K562 (cell line): ENCODE data around the gene SLC9A1. TPM values are rescaled to one million over a fixed set of nuclear protein-coding genes. Genes with fewer than 3 reads are reported as not detected.

Experiments used
- ADNP ChIP-seq: fragments of 200-800 bp; sonication (Bioruptor generic); IDR thresholded peaks from 2 replicates; pipeline ENCODE4 v1.6.1; 2016; ENCODE audit warnings: missing genetic modification characterization, missing compliant biosample characterization
- BCOR ChIP-seq: fragments of 450-650 bp; IDR thresholded peaks from 2 replicates; pipeline ENCODE4 v1.6.1; 2016
- ELF4 ChIP-seq: fragments of 450-650 bp; formaldehyde crosslinking; IDR thresholded peaks from 2 replicates; pipeline ENCODE4 v1.4.0; 2022; ENCODE audit warnings: missing genetic modification characterization
- ELK3 ChIP-seq: fragments of 450-650 bp; formaldehyde crosslinking; IDR thresholded peaks from 2 replicates; pipeline ENCODE4 v1.4.0; 2020; ENCODE audit warnings: mild to moderate bottlenecking
- MGA ChIP-seq: fragments of 450-650 bp; IDR thresholded peaks from 2 replicates; pipeline ENCODE4 v1.6.1; 2016; ENCODE audit warnings: mild to moderate bottlenecking, moderate library complexity
- MTA1 ChIP-seq: fragments of 450-650 bp; IDR thresholded peaks from 2 replicates; pipeline ENCODE4 v1.6.1; 2017; ENCODE audit warnings: borderline replicate concordance
- NCOA6 ChIP-seq: fragments of 450-650 bp; IDR thresholded peaks from 2 replicates; pipeline ENCODE4 v1.6.1; 2017; ENCODE audit warnings: mild to moderate bottlenecking
- RFX1 ChIP-seq: fragments of 450-650 bp; IDR thresholded peaks from 2 replicates; pipeline ENCODE4 v1.6.1; 2016; ENCODE audit warnings: mild to moderate bottlenecking, moderate library complexity
- SFPQ ChIP-seq: fragments of 200-400 bp; formaldehyde crosslinking; IDR thresholded peaks from 2 replicates; pipeline ENCODE4 v1.6.1; 2017; ENCODE audit warnings: mild to moderate bottlenecking, low read depth, low read length, moderate library complexity
- SMAD1 ChIP-seq: fragments of 150-350 bp; IDR thresholded peaks from 2 replicates; pipeline ENCODE4 v1.6.1; 2014; ENCODE audit warnings: low read length, low read depth; ENCODE audit not compliant: partially characterized antibody
- SP2 ChIP-seq: IDR thresholded peaks from 2 replicates; pipeline ENCODE4 v1.6.1; 2011; ENCODE audit warnings: mild to moderate bottlenecking, low read depth, low read length, moderate library complexity; ENCODE audit not compliant: poor library complexity, severe bottlenecking; ENCODE audit errors: extremely low read depth
- SRSF7 ChIP-seq: fragments of 200-400 bp; formaldehyde crosslinking; optimal IDR thresholded peaks from 2 replicates; pipeline ENCODE3; 2017; ENCODE audit warnings: mild to moderate bottlenecking, low read depth, low read length
- SRSF9 ChIP-seq: fragments of 200-400 bp; formaldehyde crosslinking; IDR thresholded peaks from 2 replicates; pipeline ENCODE4 v1.6.1; 2017; ENCODE audit warnings: low read depth, low read length, borderline replicate concordance
- ZFX ChIP-seq: sonication (generic); formaldehyde crosslinking; IDR thresholded peaks from 2 replicates; pipeline ENCODE4 v1.8.0; 2022; ENCODE audit warnings: mild to moderate bottlenecking, missing genetic modification reagents, moderate library complexity
- ZNF764 ChIP-seq: fragments of 250-450 bp; sonication (Bioruptor Pico); IDR thresholded peaks from 2 replicates; pipeline ENCODE4 v1.4.0; 2020; ENCODE audit warnings: low read depth, mild to moderate bottlenecking, moderate library complexity
- polyA plus RNA-seq, 8 experiments: library from polyadenylated mRNA; depleted of rRNA in 4 of 8; stranded (reverse) in 5 of 8; unstranded in 3 of 8; fragments of >200 nt; fragmentation: Nextera tagmentation in 2 of 8; fragmentation: Illumina TruSeq in 1 of 8; extraction: Ambion mirVana in 2 of 8; extraction: Trizol in 1 of 8; gene quantifications; 2 replicates each; pipeline versions ENCODE4 v1.2.1 to v1.2.3, GENCODE V29; 2011 to 2014; ENCODE audit warnings: inconsistent platforms in 1 of 8, missing spikeins in 1 of 8
- total RNA-seq, 7 experiments: library from RNA; depleted of rRNA in 6 of 7; stranded (reverse); fragments of >200 nt in 6 of 7; fragmentation: Illumina TruSeq in 2 of 7; extraction: Trizol in 2 of 7; gene quantifications; 2 replicates each; pipeline versions ENCODE4 v1.2.1 to v1.2.3, GENCODE V29; 2011 to 2021; ENCODE audit warnings: low replicate concordance in 1 of 7

SLC9A1 gene
- total and polyA plus RNA-seq, 9 of the 15 experiments (the other 6 are each of a cell fraction or from before 2014, with no cell fraction given), result 0.59 to 14.4 (median 2.0) TPM

GRCh38 chr1:27153927-27154358 is 982 bp downstream of the SLC9A1 start (continued):
- TF ChIP-seq MGA (peak; percentile 84), BCOR (no peak), SP2 (no peak), ELF4 (CRISPR knock-in tag) (no peak), ELK3 (no peak), SRSF9 (no peak), ADNP (tag) (no peak), SFPQ (no peak), ZNF764 (CRISPR knock-in tag) (no peak), RFX1 (no peak), ZFX (CRISPR knock-in tag) (no peak; the same call in none of the 2 replicates), SRSF7 (no peak), NCOA6 (no peak), SMAD1 (no peak), MTA1 (no peak)
